ENCODE results near the gene SLC35B2.

Gene SLC35B2

GRCh38 chr6:44228031-44228430, 29.3 kb downstream of the SLC35B2 start (continued):
- TF ChIP-seq, protein P1, sequence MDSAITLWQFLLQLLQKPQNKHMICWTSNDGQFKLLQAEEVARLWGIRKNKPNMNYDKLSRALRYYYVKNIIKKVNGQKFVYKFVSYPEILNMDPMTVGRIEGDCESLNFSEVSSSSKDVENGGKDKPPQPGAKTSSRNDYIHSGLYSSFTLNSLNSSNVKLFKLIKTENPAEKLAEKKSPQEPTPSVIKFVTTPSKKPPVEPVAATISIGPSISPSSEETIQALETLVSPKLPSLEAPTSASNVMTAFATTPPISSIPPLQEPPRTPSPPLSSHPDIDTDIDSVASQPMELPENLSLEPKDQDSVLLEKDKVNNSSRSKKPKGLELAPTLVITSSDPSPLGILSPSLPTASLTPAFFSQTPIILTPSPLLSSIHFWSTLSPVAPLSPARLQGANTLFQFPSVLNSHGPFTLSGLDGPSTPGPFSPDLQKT (IDR thresholded peaks at IDR 0.05; ENCODE audit: borderline replicate concordance, low read depth, low read length) = no peak
- TF ChIP-seq, protein P2, sequence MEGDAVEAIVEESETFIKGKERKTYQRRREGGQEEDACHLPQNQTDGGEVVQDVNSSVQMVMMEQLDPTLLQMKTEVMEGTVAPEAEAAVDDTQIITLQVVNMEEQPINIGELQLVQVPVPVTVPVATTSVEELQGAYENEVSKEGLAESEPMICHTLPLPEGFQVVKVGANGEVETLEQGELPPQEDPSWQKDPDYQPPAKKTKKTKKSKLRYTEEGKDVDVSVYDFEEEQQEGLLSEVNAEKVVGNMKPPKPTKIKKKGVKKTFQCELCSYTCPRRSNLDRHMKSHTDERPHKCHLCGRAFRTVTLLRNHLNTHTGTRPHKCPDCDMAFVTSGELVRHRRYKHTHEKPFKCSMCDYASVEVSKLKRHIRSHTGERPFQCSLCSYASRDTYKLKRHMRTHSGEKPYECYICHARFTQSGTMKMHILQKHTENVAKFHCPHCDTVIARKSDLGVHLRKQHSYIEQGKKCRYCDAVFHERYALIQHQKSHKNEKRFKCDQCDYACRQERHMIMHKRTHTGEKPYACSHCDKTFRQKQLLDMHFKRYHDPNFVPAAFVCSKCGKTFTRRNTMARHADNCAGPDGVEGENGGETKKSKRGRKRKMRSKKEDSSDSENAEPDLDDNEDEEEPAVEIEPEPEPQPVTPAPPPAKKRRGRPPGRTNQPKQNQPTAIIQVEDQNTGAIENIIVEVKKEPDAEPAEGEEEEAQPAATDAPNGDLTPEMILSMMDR (tag by site-specific recombination; IDR thresholded peaks at IDR 0.05) = no peak
- no peak for TF ChIP-seq ZNF558 (tag by site-specific recombination; IDR thresholded peaks at IDR 0.05)

DNA sequence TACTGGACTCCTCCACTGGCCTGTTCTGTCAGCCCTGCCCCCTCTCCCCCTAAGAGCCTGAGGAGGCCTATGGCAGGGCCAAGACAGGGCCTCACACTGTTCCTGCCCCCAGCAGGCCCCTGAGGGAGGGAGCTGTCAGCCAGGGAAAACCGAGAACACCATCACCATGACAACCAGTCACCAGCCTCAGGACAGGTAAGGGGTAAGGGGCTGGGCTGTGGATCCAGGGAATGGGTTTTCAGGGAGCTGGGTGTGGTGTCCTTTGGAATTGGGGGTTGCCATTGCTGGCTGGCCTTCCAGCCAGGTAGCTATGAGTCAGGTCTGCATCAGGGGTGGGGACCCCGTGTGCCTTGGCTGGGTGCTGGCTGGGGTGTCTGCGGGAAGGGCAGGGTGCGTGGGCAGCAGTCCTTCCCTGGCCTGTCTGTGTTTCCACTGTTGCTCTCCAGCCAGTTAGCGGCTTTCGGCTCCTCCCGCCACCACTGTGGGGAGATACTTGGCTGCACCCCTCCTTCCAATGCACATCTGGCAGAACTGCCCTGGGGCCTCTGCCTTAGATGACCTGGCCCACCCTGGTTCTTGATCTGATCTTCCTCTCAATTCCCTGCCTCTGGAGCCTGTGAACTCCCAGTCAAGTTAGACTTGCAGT, 30.1 kb downstream of the SLC35B2 start:
- CTCF ChIA-PET = interaction anchor here (0.5 to 11.1 kb wide), 8 partner anchors 8 to 128 kb away, joined by 3 to 148 read pairs (median 6); no protein-coding TSS in a partner anchor
- POLR2A ChIA-PET = interaction anchor here (1.0 to 2.0 kb wide), 3 partner anchors 10 to 28 kb away, joined by 3 to 14 read pairs (median 4); partner anchors contain the start of gene HSP90AB1
- TF ChIP-seq ZNF37A (tag by site-specific recombination; IDR thresholded peaks at IDR 0.05) = no peak
- TF ChIP-seq WT1 (tag by site-specific recombination; IDR thresholded peaks at IDR 0.05) = no peak
- no peak for TF ChIP-seq ZSCAN4 (tag by site-specific recombination; IDR thresholded peaks at IDR 0.05)
- peak; percentile 37; the same call in 1 of the 2 replicates for TF ChIP-seq GLIS2 (tag by site-specific recombination; IDR thresholded peaks at IDR 0.05)
- TF ChIP-seq KLF8 (tag by site-specific recombination; IDR thresholded peaks at IDR 0.05) = no peak
- no peak for TF ChIP-seq ZNF664 (tag by site-specific recombination; IDR thresholded peaks at IDR 0.05)
- no peak for TF ChIP-seq ZNF626 (tag by site-specific recombination; IDR thresholded peaks at IDR 0.05)
- peak; percentile 73 for TF ChIP-seq GLIS1 (tag by site-specific recombination; IDR thresholded peaks at IDR 0.05)
- TF ChIP-seq RBAK (tag by site-specific recombination; IDR thresholded peaks at IDR 0.05) = no peak
- TF ChIP-seq ZNF747 (tag by site-specific recombination; IDR thresholded peaks at IDR 0.05) = no peak
- TF ChIP-seq ZBTB48 (tag by site-specific recombination; IDR thresholded peaks at IDR 0.05) = peak; percentile 70; the same call in 1 of the 2 replicates
- TF ChIP-seq BCL11A (tag by site-specific recombination; IDR thresholded peaks at IDR 0.05; ENCODE audit: low read depth) = no peak
- TF ChIP-seq ZIC2 (tag by site-specific recombination; IDR thresholded peaks at IDR 0.05) = peak; percentile 16; the same call in 1 of the 2 replicates
- TF ChIP-seq ZNF248 (tag by site-specific recombination; IDR thresholded peaks at IDR 0.05) = no peak
- no peak overlapping the region for H3K4me3 ChIP-seq (ENCODE audit: low read depth, low read length)
- no peak overlapping the region for H3K27ac ChIP-seq (ENCODE audit: extremely low read depth, low read depth, low read length)
- no peaks in the 10 kb centered on the region for H3K9me3 ChIP-seq (ENCODE audit: control insufficient read depth, insufficient read depth, low read depth, low read length)
- H3K36me3 ChIP-seq (ENCODE audit: control insufficient read depth in 2 of 2, insufficient read depth in 1 of 2, low read length in 2 of 2) = peaks cover 0 to 40% of the 10 kb centered on the region in 2 experiments; a peak in 2 of 3 replicates
- H3K4me1 ChIP-seq (ENCODE audit: control insufficient read depth, insufficient read depth, low read length) = peaks cover 18% of the 10 kb centered on the region

DNA sequence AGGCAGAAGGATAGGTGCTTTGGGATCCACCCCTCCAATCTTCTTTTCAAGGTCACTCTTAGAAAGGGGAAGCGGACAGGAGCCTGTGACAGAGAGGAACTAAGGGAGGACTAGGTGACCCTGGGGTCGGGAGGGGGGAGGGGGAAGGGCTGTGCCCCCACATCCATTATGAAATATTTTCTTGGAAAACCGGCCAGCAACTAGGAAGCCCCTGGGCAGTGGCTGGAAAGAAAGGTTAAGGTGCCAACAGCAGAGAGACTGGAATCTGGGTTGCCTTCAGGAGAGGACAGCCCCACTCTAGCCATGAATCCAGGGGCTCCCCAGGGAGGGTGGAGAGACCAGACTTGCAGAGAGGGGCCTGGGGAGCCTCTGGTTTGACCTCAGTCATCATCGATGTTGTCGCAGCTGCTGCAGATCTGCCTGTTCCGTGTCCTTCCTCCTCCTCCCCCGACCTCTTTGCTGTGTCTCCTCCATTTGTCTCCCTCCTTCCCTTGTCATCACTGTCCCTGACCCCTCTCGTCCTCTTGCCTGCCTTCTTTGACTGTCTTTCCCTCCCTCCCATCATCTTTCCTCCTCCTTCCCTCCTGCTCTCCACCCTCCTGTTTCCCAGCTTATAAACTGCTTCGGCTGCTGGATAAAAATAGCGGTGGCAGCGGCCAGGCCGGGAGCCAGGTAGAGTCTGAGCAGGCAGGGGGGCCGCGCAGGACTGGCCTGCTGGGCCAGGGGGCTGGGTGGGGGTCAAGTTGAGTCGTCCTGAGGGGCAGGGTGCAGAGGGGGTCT, 30.8 kb downstream of the SLC35B2 start:
- Histone ChIP-seq H3K4me1 (ENCODE audit: control insufficient read depth, insufficient read depth, low read length) (peaks cover 22% of the 10 kb centered on the region), H3K4me3 (ENCODE audit: low read depth, low read length) (no peak overlapping the region), H3K27ac (ENCODE audit: extremely low read depth, low read depth, low read length) (no peak overlapping the region), H3K9me3 (ENCODE audit: control insufficient read depth, insufficient read depth, low read depth, low read length) (no peaks in the 10 kb centered on the region), H3K36me3 (ENCODE audit: control insufficient read depth in 2 of 2, insufficient read depth in 1 of 2, low read length in 2 of 2) (peaks cover 0 to 33% of the 10 kb centered on the region in 2 experiments; a peak in 2 of 3 replicates)
- CTCF ChIA-PET = interaction anchor here (0.6 to 11.1 kb wide), 4 partner anchors 10 to 135 kb away, joined by 4 to 148 read pairs (median 12); no protein-coding TSS in a partner anchor
- POLR2A ChIA-PET = interaction anchor here (1.0 to 2.0 kb wide), 3 partner anchors 21 to 30 kb away, joined by 3 to 14 read pairs (median 3); partner anchors contain the start of genes HSP90AB1 and SLC35B2
- 0 out of 2 replicates have a peak, but pooled peaks have one; percentile 43 for TF ChIP-seq ZNF645 (tag by site-specific recombination; IDR thresholded peaks at IDR 0.05)
- TF ChIP-seq, protein P3, sequence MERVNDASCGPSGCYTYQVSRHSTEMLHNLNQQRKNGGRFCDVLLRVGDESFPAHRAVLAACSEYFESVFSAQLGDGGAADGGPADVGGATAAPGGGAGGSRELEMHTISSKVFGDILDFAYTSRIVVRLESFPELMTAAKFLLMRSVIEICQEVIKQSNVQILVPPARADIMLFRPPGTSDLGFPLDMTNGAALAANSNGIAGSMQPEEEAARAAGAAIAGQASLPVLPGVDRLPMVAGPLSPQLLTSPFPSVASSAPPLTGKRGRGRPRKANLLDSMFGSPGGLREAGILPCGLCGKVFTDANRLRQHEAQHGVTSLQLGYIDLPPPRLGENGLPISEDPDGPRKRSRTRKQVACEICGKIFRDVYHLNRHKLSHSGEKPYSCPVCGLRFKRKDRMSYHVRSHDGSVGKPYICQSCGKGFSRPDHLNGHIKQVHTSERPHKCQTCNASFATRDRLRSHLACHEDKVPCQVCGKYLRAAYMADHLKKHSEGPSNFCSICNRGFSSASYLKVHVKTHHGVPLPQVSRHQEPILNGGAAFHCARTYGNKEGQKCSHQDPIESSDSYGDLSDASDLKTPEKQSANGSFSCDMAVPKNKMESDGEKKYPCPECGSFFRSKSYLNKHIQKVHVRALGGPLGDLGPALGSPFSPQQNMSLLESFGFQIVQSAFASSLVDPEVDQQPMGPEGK (tag by site-specific recombination; IDR thresholded peaks at IDR 0.05) = peak; percentile 42; the same call in 1 of the 2 replicates
- TF ChIP-seq ZNF600 (tag by site-specific recombination; IDR thresholded peaks at IDR 0.05) = peak; percentile 40
- TF ChIP-seq ZNF660 (tag by site-specific recombination; IDR thresholded peaks at IDR 0.05) = no peak
- no peak for TF ChIP-seq ZNF48 (tag by site-specific recombination; IDR thresholded peaks at IDR 0.05)

Measured in HEK293 (cell line).